K562 (cell line): ENCODE results near the gene UBE2E1. TPM values are rescaled to one million over a fixed set of nuclear protein-coding genes. Genes with fewer than 3 reads are reported as not detected.

Source experiments
- ATAC-seq: fragments of 200-7000 bp; cut with Tn5 transposase; 3 replicates; pipeline ENCODE4 v1.9.1; 2020; ENCODE audit warnings: moderate library complexity
- BruUV-seq: library from RNA; stranded (reverse); fragments of 400-500 nt; replicated peaks from 2 replicates; lab custom pipeline; 2021; lab: Mats Ljungman, UMichigan
- CTCF ChIA-PET: fragments of 300-600 bp; formaldehyde crosslinking; extraction: SDS; loops from one replicate; lab custom pipeline; 2021; ENCODE audit warnings: low intra/inter-chr PET ratio; lab: Yijun Ruan, JAX
- POLR2A ChIA-PET: fragments of 300-600, 350-650 bp; sonication (Branson Sonifier 250); formaldehyde crosslinking; extraction: SDS; loops from one replicate; lab custom pipeline; 2021; ENCODE audit warnings: antibody characterized with exemption, inconsistent platforms; lab: Yijun Ruan, JAX
- DNase-seq, 4 experiments: peaks; one replicate each; pipeline versions ENCODE4 v3.0.0 to v3.0.0-alpha.2; 2011 to 2018; ENCODE audit warnings: low spot score in 3 of 4, mixed read lengths in 3 of 4; ENCODE audit errors: extremely low read depth in 1 of 4
- FAIRE-seq: peaks from 2 replicates; lab custom pipeline; 2011; peaks lifted over from hg19 to GRCh38; lab: Jason Lieb, UNC
- H2AFZ ChIP-seq: 2 replicates; pipeline ENCODE4 v1.6.0; 2011; ENCODE audit warnings: low read depth, low read length, control low read depth, inconsistent platforms
- H3K27ac ChIP-seq: fragments of 200-600 bp; 3 replicates; pipeline ENCODE4 v1.8.0; 2011; ENCODE audit warnings: low read depth, mild to moderate bottlenecking, control low read depth, inconsistent platforms, low read length, moderate library complexity, mixed read lengths; ENCODE audit errors: extremely low read depth
- H3K27me3 ChIP-seq, 2 experiments: fragments of 300-600 bp in 1 of 2; 2 replicates in 1 of 2; 3 replicates in 1 of 2; pipeline versions ENCODE4 v1.6.0 to v1.8.0; 2011; ENCODE audit warnings: inconsistent platforms in 2 of 2, low read length in 2 of 2, mild to moderate bottlenecking in 1 of 2, mixed read lengths in 1 of 2, moderate library complexity in 1 of 2; ENCODE audit not compliant: control insufficient read depth in 2 of 2, insufficient read depth in 2 of 2
- H3K36me3 ChIP-seq: fragments of 300-600 bp; 3 replicates; pipeline ENCODE4 v1.8.0; 2011; ENCODE audit warnings: mild to moderate bottlenecking, low read length, inconsistent platforms; ENCODE audit not compliant: control insufficient read depth, insufficient read depth
- H3K4me1 ChIP-seq, 2 experiments: fragments of 200-600 bp in 1 of 2; replicated peaks in 1 of 2; 2 replicates in 1 of 2; 3 replicates in 1 of 2; pipeline versions ENCODE4 v1.5.1 to v1.8.0; 2011; ENCODE audit warnings: inconsistent platforms in 2 of 2, low read length in 2 of 2, mild to moderate bottlenecking in 1 of 2, mixed read lengths in 1 of 2, moderate library complexity in 1 of 2; ENCODE audit not compliant: control insufficient read depth in 2 of 2, insufficient read depth in 2 of 2
- H3K4me2 ChIP-seq: 2 replicates; pipeline ENCODE4 v1.6.1; 2011; ENCODE audit warnings: low read length, control low read depth, inconsistent platforms, mixed read lengths; ENCODE audit not compliant: insufficient read depth
- H3K4me3 ChIP-seq: fragments of 200-600 bp; sonication (generic), shearing (Covaris generic); 2 replicates; pipeline ENCODE4 v1.5.1; 2016; ENCODE audit warnings: control low read depth, inconsistent platforms
- H3K79me2 ChIP-seq: fragments of 200-600 bp; 3 replicates; pipeline ENCODE4 v1.8.0; 2011; ENCODE audit warnings: low read length, inconsistent platforms; ENCODE audit not compliant: control insufficient read depth, insufficient read depth
- H3K9ac ChIP-seq, 2 experiments: 2 replicates each; pipeline versions ENCODE4 v1.6.0 to v1.6.1; 2011; ENCODE audit warnings: low read depth in 2 of 2, low read length in 2 of 2, control low read depth in 1 of 2, inconsistent platforms in 1 of 2, mild to moderate bottlenecking in 1 of 2, mixed read lengths in 1 of 2; ENCODE audit not compliant: insufficient read depth in 1 of 2
- H3K9me1 ChIP-seq: one replicate; pipeline ENCODE4 v1.6.0; 2011; ENCODE audit warnings: inconsistent platforms, mild to moderate bottlenecking, low read length, moderate library complexity; ENCODE audit not compliant: control insufficient read depth, insufficient read depth
- H3K9me3 ChIP-seq: replicated peaks from 2 replicates; pipeline ENCODE4 v1.5.1; 2011; ENCODE audit warnings: low read depth, low read length, inconsistent platforms; ENCODE audit not compliant: control insufficient read depth, insufficient read depth
- H4K20me1 ChIP-seq: replicated peaks from 2 replicates; pipeline ENCODE4 v1.6.1; 2011; ENCODE audit warnings: low read length, inconsistent platforms, mixed read lengths; ENCODE audit not compliant: control insufficient read depth, insufficient read depth
- CTCF ChIP-seq, 3 experiments: IDR thresholded peaks in 2 of 3; conservative IDR thresholded peaks in 1 of 3; 2 replicates each; pipeline ENCODE4 v1.5.1; 2011 to 2012; ENCODE audit warnings: low read length in 3 of 3, mild to moderate bottlenecking in 3 of 3, control low read depth in 2 of 3, improper control_type of control experiment in 1 of 3, inconsistent platforms in 1 of 3, low read depth in 1 of 3, mixed read lengths in 1 of 3, moderate library complexity in 1 of 3; ENCODE audit not compliant: insufficient read depth in 2 of 3
- NFIC ChIP-seq: fragments of 450-650 bp; IDR thresholded peaks from 2 replicates; pipeline ENCODE4 v1.6.1; 2017; ENCODE audit warnings: mild to moderate bottlenecking, inconsistent platforms
- ZNF384 ChIP-seq: IDR thresholded peaks from 2 replicates; pipeline ENCODE4 v1.6.1; 2012; ENCODE audit warnings: low read depth, low read length, improper control_type of control experiment
- WGBS: fragments of 100-300 bp; shearing (Covaris generic); methylation state at CpG from one replicate; pipeline ENCODE4 v1.1.6; 2016; ENCODE audit warnings: low coverage, mixed read lengths; ENCODE audit not compliant: insufficient coverage; ENCODE audit errors: missing lambda C conversion rate; 5-methylcytosine and 5-hydroxymethylcytosine counted together
- in situ Hi-C: fragments of 300-500 bp; cut with MboI; formaldehyde crosslinking; loops from 4 replicates; pipeline ENCODE4 v1.15.0; 2018; ENCODE audit warnings: inconsistent platforms, mixed read lengths
- intact Hi-C: fragments of 100-400 bp; cut with micrococcal nuclease; formaldehyde crosslinking; loops from 2 replicates; pipeline ENCODE4 v1.14.2; 2022
- polyA plus RNA-seq, 8 experiments: library from polyadenylated mRNA; depleted of rRNA in 4 of 8; stranded (reverse) in 5 of 8; unstranded in 3 of 8; fragments of >200 nt; fragmentation: Nextera tagmentation in 2 of 8; fragmentation: Illumina TruSeq in 1 of 8; extraction: Ambion mirVana in 2 of 8; extraction: Trizol in 1 of 8; gene quantifications; 2 replicates each; pipeline versions ENCODE4 v1.2.1 to v1.2.3, GENCODE V29; 2011 to 2014; ENCODE audit warnings: inconsistent platforms in 1 of 8, missing spikeins in 1 of 8
- total RNA-seq, 7 experiments: library from RNA; depleted of rRNA in 6 of 7; stranded (reverse); fragments of >200 nt in 6 of 7; fragmentation: Illumina TruSeq in 2 of 7; extraction: Trizol in 2 of 7; gene quantifications; 2 replicates each; pipeline versions ENCODE4 v1.2.1 to v1.2.3, GENCODE V29; 2011 to 2021; ENCODE audit warnings: low replicate concordance in 1 of 7
- TF ChIP-seq, protein P1 (sequence below): fragments of 200-400 bp; formaldehyde crosslinking; IDR thresholded peaks from 2 replicates; pipeline ENCODE4 v1.6.1; 2017; ENCODE audit warnings: mild to moderate bottlenecking, low read depth, low read length, moderate library complexity

UBE2E1 gene
- total and polyA plus RNA-seq, 9 of the 15 experiments (the other 6 are each of a cell fraction or from before 2014, with no cell fraction given): 54.4 to 294 (median 165) TPM

DNA sequence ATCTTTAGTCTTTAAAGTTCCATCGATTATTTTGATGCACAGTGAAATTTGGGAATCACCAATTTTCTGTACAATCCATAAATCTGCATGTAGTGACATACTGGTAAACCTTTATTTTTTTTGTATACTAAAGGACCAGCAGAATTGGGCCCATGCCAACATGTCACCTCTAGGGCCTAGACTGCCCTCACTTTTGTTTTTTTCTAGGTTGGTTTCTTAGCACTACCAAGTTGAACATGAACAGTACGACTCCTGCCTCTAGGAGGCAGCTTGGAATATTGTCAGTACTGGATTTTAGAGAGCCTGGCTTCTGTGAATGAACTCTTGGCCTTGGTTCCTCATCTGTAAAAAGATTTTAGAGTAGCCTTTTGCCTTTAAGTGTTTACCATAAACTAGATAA, 78.7 kb downstream of the UBE2E1 start:
- POLR2A ChIA-PET: interaction anchor here (0.6 to 2.6 kb wide), 4 partner anchors 9 to 59 kb away, joined by 3 to 18 read pairs (median 3); no protein-coding TSS in a partner anchor
- CTCF ChIA-PET: no interaction called here
- DNase-seq (peak in 3 of 4 experiments; percentile 27 to 41 (median 34)), FAIRE-seq (no peak), ATAC-seq (peak; percentile 80)
- Histone ChIP-seq H3K36me3 (peaks cover 27% of the 10 kb centered on the region; the same call in 2 of the 3 replicates), H4K20me1 (no peaks in the 10 kb centered on the region), H3K27ac (no peak overlapping the region), H3K4me3 (no peak overlapping the region), H3K9ac (no peak overlapping the region), H3K9me3 (no peaks in the 10 kb centered on the region), H3K4me1 (peaks cover 2 to 3% of the 10 kb centered on the region in 2 experiments; a peak in 3 of 5 replicates), H3K4me2 (no peak overlapping the region), H2AFZ (no peak overlapping the region), H3K9me1 (no peaks in the 10 kb centered on the region), H3K79me2 (peaks cover 15% of the 10 kb centered on the region; the same call in 1 of the 3 replicates), H3K27me3 (no peaks in the 10 kb centered on the region)
- in situ Hi-C loops (no loop called here), intact Hi-C loops (loop anchor here (10.0 kb wide), 1 partner anchor 260 kb away; no protein-coding TSS in a partner anchor)
- TF ChIP-seq, protein P1, sequence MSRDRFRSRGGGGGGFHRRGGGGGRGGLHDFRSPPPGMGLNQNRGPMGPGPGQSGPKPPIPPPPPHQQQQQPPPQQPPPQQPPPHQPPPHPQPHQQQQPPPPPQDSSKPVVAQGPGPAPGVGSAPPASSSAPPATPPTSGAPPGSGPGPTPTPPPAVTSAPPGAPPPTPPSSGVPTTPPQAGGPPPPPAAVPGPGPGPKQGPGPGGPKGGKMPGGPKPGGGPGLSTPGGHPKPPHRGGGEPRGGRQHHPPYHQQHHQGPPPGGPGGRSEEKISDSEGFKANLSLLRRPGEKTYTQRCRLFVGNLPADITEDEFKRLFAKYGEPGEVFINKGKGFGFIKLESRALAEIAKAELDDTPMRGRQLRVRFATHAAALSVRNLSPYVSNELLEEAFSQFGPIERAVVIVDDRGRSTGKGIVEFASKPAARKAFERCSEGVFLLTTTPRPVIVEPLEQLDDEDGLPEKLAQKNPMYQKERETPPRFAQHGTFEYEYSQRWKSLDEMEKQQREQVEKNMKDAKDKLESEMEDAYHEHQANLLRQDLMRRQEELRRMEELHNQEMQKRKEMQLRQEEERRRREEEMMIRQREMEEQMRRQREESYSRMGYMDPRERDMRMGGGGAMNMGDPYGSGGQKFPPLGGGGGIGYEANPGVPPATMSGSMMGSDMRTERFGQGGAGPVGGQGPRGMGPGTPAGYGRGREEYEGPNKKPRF: no peak
- 0 out of 2 replicates have a peak, but pooled peaks have one; percentile 18 for TF ChIP-seq ZNF384
- peak; percentile 71 for TF ChIP-seq NFIC
- peak; percentile 4 to 47 (median 26); a peak in 2 of 6 replicates for TF ChIP-seq CTCF (IDR thresholded peaks at IDR 0.05 in 2 of 3, conservative IDR thresholded peaks at IDR 0.05 in 1 of 3; ENCODE audit: insufficient read depth in 2 of 3, low read depth in 1 of 3, low read length in 3 of 3)
- BruUV-seq: no TSS peak
- WGBS: 71% methylated on average over 2 of the region's 2 CpGs
